WTC11 (cell line): ENCODE measurements around the gene VPS8. TPM values are rescaled to one million over a fixed set of nuclear protein-coding genes. Genes with fewer than 3 reads are reported as not detected.

Experiments
- ATAC-seq: fragments of 200-7000 bp; cut with Tn5 transposase; 2 replicates; pipeline ENCODE4 v1.10.0; 2021; ENCODE audit warnings: mild to moderate bottlenecking, moderate library complexity
- CTCF ChIA-PET: fragments of 300-600 bp; sonication (Branson Sonifier 250); formaldehyde crosslinking; loops from one replicate; lab custom pipeline; 2021; ENCODE audit warnings: antibody characterized with exemption; lab: Charles Lee
- POLR2A ChIA-PET: fragments of 350-600 bp; sonication (Branson Sonifier 250); formaldehyde crosslinking; loops from one replicate; lab custom pipeline; 2021; ENCODE audit warnings: antibody characterized with exemption; lab: Charles Lee
- DNase-seq: peaks from one replicate; pipeline ENCODE4 v3.0.0; 2021; ENCODE audit warnings: low spot score
- H3K27ac Mint-ChIP-seq: 2 replicates; pipeline ENCODE4 v1.8.0; 2021; ENCODE audit warnings: mixed read lengths
- H3K27me3 Mint-ChIP-seq: 2 replicates; pipeline ENCODE4 v1.8.0; 2021; ENCODE audit warnings: low read depth, mild to moderate bottlenecking, moderate library complexity, mixed read lengths
- H3K36me3 Mint-ChIP-seq: 2 replicates; pipeline ENCODE4 v1.8.0; 2021; ENCODE audit warnings: mixed read lengths
- H3K4me1 Mint-ChIP-seq: 2 replicates; pipeline ENCODE4 v1.8.0; 2022; ENCODE audit warnings: mixed read lengths
- H3K4me3 Mint-ChIP-seq: 2 replicates; pipeline ENCODE4 v1.8.0; 2021; ENCODE audit warnings: mild to moderate bottlenecking, moderate library complexity, mixed read lengths
- H3K9me3 Mint-ChIP-seq: 2 replicates; pipeline ENCODE4 v1.8.0; 2021; ENCODE audit warnings: mixed read lengths
- AFF4 ChIP-seq: sonication (generic); formaldehyde crosslinking; IDR thresholded peaks from 2 replicates; pipeline ENCODE4 v1.8.1; 2023; ENCODE audit warnings: mild to moderate bottlenecking, missing genetic modification reagents, borderline replicate concordance
- ATF3 ChIP-seq: sonication (generic); formaldehyde crosslinking; conservative IDR thresholded peaks from 2 replicates; pipeline ENCODE4 v1.8.1; 2022; ENCODE audit warnings: mild to moderate bottlenecking, missing genetic modification reagents
- CBFB ChIP-seq: sonication (generic); formaldehyde crosslinking; IDR thresholded peaks from 2 replicates; pipeline ENCODE4 v1.8.1; 2022; ENCODE audit warnings: mild to moderate bottlenecking, low read depth, missing genetic modification reagents
- CDX4 ChIP-seq: fragments of 250-450 bp; sonication (Bioruptor Pico); IDR thresholded peaks from 2 replicates; pipeline ENCODE4 v1.9.0; 2021; ENCODE audit warnings: moderate library complexity, mild to moderate bottlenecking, inconsistent platforms, borderline replicate concordance
- ELF4 ChIP-seq: sonication (generic); formaldehyde crosslinking; IDR thresholded peaks from 2 replicates; pipeline ENCODE4 v1.8.1; 2022; ENCODE audit warnings: low read depth, mild to moderate bottlenecking, moderate library complexity, missing genetic modification reagents
- EMX1 ChIP-seq: fragments of 250-450 bp; sonication (Bioruptor Pico); IDR thresholded peaks from 2 replicates; pipeline ENCODE4 v1.8.0; 2021; ENCODE audit warnings: mild to moderate bottlenecking
- FOXP4 ChIP-seq: sonication (generic); formaldehyde crosslinking; IDR thresholded peaks from 2 replicates; pipeline ENCODE4 v1.8.0; 2022; ENCODE audit warnings: mild to moderate bottlenecking, missing genetic modification reagents
- GABPB1 ChIP-seq: sonication (generic); formaldehyde crosslinking; IDR thresholded peaks from 2 replicates; pipeline ENCODE4 v1.8.1; 2023; ENCODE audit warnings: mild to moderate bottlenecking, missing genetic modification reagents
- GRHL2 ChIP-seq: fragments of 250-450 bp; sonication (Bioruptor Pico); IDR thresholded peaks from 2 replicates; pipeline ENCODE4 v1.8.0; 2022; ENCODE audit warnings: mild to moderate bottlenecking, moderate library complexity; ENCODE audit not compliant: insufficient replicate concordance, severe bottlenecking
- GTF2I ChIP-seq: fragments of 250-450 bp; sonication (Bioruptor Pico); conservative IDR thresholded peaks from 2 replicates; pipeline ENCODE4 v1.4.0; 2021; ENCODE audit warnings: mild to moderate bottlenecking
- JAZF1 ChIP-seq: fragments of 250-450 bp; sonication (Bioruptor Pico); IDR thresholded peaks from 2 replicates; pipeline ENCODE4 v1.9.0; 2021; ENCODE audit warnings: moderate library complexity, mild to moderate bottlenecking, inconsistent platforms
- KAT7 ChIP-seq: sonication (generic); formaldehyde crosslinking; IDR thresholded peaks from 2 replicates; pipeline ENCODE4 v1.8.1; 2023; ENCODE audit warnings: missing genetic modification reagents, mild to moderate bottlenecking, borderline replicate concordance
- NR1H2 ChIP-seq: sonication (generic); formaldehyde crosslinking; IDR thresholded peaks from 2 replicates; pipeline ENCODE4 v1.9.0; 2021; ENCODE audit warnings: mild to moderate bottlenecking, moderate library complexity, missing genetic modification reagents
- NR3C1 ChIP-seq: sonication (generic); formaldehyde crosslinking; conservative IDR thresholded peaks from 2 replicates; pipeline ENCODE4 v1.8.1; 2023; ENCODE audit warnings: low read depth, mild to moderate bottlenecking, missing genetic modification reagents
- SMAD3 ChIP-seq: sonication (generic); formaldehyde crosslinking; IDR thresholded peaks from 2 replicates; pipeline ENCODE4 v1.8.0; 2022; ENCODE audit warnings: missing genetic modification reagents, mild to moderate bottlenecking, borderline replicate concordance
- TEAD1 ChIP-seq: sonication (generic); formaldehyde crosslinking; IDR thresholded peaks from 2 replicates; pipeline ENCODE4 v1.8.0; 2022; ENCODE audit warnings: mild to moderate bottlenecking, missing genetic modification reagents
- TEAD4 ChIP-seq: sonication (generic); formaldehyde crosslinking; IDR thresholded peaks from 2 replicates; pipeline ENCODE4 v1.8.0; 2022; ENCODE audit warnings: mild to moderate bottlenecking, missing genetic modification reagents
- ZMAT4 ChIP-seq: fragments of 250-450 bp; sonication (Bioruptor Pico); IDR thresholded peaks from 2 replicates; pipeline ENCODE4 v1.9.0; 2021; ENCODE audit warnings: mild to moderate bottlenecking
- ZNF396 ChIP-seq: fragments of 250-450 bp; sonication (Bioruptor Pico); IDR thresholded peaks from 2 replicates; pipeline ENCODE4 v1.8.0; 2021; ENCODE audit warnings: mild to moderate bottlenecking, moderate library complexity, borderline replicate concordance
- ZNF671 ChIP-seq: fragments of 250-450 bp; sonication (Bioruptor Pico); IDR thresholded peaks from 2 replicates; pipeline ENCODE4 v1.8.0; 2021; ENCODE audit warnings: mild to moderate bottlenecking
- total RNA-seq: library from RNA; stranded (reverse); gene quantifications from 3 replicates; pipeline ENCODE4 v1.2.3, GENCODE V29; 2021

VPS8 gene
- total RNA-seq, 1 experiment from 2014 or later, result 44.9 TPM

- no peak for TF ChIP-seq FOXP4 (CRISPR knock-in tag)
- TF ChIP-seq GABPB1 (CRISPR knock-in tag), result no peak
- TF ChIP-seq ATF3 (CRISPR knock-in tag), result no peak
- TF ChIP-seq ZNF396 (CRISPR knock-in tag), result no peak
- TF ChIP-seq NR1H2 (CRISPR knock-in tag), result no peak
- no peak for TF ChIP-seq TEAD1 (CRISPR knock-in tag)
- TF ChIP-seq EMX1 (CRISPR knock-in tag), result no peak
Measured at GRCh38 chr3:184765047-184765729, 46.8 kb upstream of the VPS8 start (continued).

GRCh38 chr3:184765730-184766074, 46.3 kb upstream of the VPS8 start:
- ChIA-PET CTCF (interaction anchor here (0.6 to 2.6 kb wide), 4 partner anchors 9 to 204 kb away, joined by 3 to 13 read pairs (median 4); partner anchors contain the start of gene EPHB3), POLR2A (interaction anchor here (1.1 kb wide), 1 partner anchor 10 kb away, joined by 4 read pairs; no protein-coding TSS in a partner anchor)
- Mint-ChIP-seq H3K9me3 (no peaks in the 10 kb centered on the region), H3K4me1 (peaks cover 35% of the 10 kb centered on the region), H3K36me3 (no peaks in the 10 kb centered on the region), H3K27ac (no peak overlapping the region), H3K27me3 (no peaks in the 10 kb centered on the region; the same call in 1 of the 2 replicates), H3K4me3 (no peak overlapping the region)
- TF ChIP-seq ATF3 (CRISPR knock-in tag) (no peak), CDX4 (CRISPR knock-in tag) (no peak), ELF4 (CRISPR knock-in tag) (no peak), GRHL2 (CRISPR knock-in tag) (no peak), AFF4 (CRISPR knock-in tag) (no peak), GTF2I (CRISPR knock-in tag) (no peak), CBFB (CRISPR knock-in tag) (no peak), KAT7 (no peak), ZMAT4 (CRISPR knock-in tag) (no peak), JAZF1 (CRISPR knock-in tag) (no peak), ZNF671 (CRISPR knock-in tag) (no peak), NR3C1 (CRISPR knock-in tag) (no peak), SMAD3 (CRISPR knock-in tag) (no peak), TEAD4 (CRISPR knock-in tag) (no peak)
- DNase-seq, result no peak
- ATAC-seq, result no peak
